ENCODE data around the gene GSN.

Gene GSN

DNA sequence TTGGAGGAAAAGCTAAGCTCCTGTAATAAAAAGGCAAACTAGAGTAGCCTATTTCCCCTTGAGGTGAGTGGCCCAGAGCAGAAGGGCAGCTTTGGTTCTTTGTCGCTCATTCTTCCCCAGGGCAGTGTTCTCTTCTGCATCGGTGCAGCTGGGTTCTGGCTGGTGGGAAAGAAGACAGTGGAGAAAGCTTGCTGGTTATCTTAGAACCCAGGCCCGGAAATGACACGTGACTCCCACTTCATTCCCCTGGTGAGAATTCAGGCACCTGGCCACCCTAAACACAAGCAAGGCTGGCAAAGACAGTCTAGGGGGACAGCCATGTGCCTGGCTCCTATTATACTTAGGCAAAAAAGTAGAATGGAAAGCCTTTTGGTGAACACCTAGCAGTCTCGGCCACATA, 32.5 kb upstream of the GSN start:
- Mint-ChIP-seq H3K27ac (no peak overlapping the region), H3K9me3 (no peaks in the 10 kb centered on the region), H3K4me1 (no peaks in the 10 kb centered on the region), H3K4me3 (no peak overlapping the region), H3K36me3 (peaks cover 52% of the 10 kb centered on the region), H3K27me3 (no peaks in the 10 kb centered on the region)
- DNase-seq (ENCODE audit: low spot score in 2 of 2), result no peak
- no peak for ATAC-seq (ENCODE audit: low read depth)

DNA sequence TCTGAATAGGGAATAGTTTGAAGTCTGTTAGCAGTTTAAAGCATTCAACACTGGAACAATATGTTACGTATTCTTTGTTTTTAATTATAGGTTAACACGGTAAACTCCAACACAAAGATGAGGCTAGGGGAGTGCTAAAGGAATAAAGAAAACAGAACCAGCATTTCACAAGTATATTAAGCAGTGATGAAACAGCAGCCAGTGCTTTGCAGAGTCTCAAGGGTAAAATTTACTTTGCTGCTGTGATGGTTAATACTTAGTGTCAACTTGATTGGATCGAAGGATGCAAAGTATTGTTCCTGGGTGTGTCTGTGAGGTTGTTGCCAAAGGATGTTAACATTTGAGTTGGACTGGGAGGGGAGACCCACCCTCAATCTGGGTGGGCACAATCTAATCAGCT, 30.0 kb upstream of the GSN start:
- Mint-ChIP-seq H3K36me3 (peaks cover 51% of the 10 kb centered on the region), H3K27me3 (no peaks in the 10 kb centered on the region), H3K9me3 (no peaks in the 10 kb centered on the region), H3K4me3 (no peak overlapping the region), H3K4me1 (no peaks in the 10 kb centered on the region), H3K27ac (no peak overlapping the region)
- no peak for ATAC-seq (ENCODE audit: low read depth)
- DNase-seq (ENCODE audit: low spot score in 2 of 2), result no peak

DNA sequence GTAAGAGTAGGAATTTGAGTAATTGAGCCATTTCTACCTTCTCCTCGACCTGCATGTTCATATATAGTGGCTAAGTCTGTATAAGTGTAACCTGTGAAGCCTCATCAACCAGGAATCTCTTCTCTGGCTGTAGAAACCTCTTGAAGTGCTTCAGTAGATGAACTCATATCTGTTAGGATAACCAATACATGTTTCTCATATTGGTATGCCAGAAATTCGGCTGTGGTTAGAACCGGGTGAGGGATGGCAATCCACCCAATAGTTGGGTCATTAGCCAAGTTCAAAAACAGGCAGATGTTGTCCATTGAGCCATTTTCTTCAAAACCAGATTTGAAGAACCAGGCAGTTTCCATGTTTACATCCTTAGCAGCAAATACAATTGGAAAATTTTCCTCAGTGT, 28.9 kb upstream of the GSN start:
- Mint-ChIP-seq H3K36me3 (peaks cover 59% of the 10 kb centered on the region), H3K4me3 (no peak overlapping the region), H3K27ac (no peak overlapping the region), H3K9me3 (peaks cover 5% of the 10 kb centered on the region), H3K27me3 (no peaks in the 10 kb centered on the region), H3K4me1 (no peaks in the 10 kb centered on the region)
- no peak for DNase-seq (ENCODE audit: low spot score in 2 of 2)
- ATAC-seq (ENCODE audit: low read depth), result no peak

DNA sequence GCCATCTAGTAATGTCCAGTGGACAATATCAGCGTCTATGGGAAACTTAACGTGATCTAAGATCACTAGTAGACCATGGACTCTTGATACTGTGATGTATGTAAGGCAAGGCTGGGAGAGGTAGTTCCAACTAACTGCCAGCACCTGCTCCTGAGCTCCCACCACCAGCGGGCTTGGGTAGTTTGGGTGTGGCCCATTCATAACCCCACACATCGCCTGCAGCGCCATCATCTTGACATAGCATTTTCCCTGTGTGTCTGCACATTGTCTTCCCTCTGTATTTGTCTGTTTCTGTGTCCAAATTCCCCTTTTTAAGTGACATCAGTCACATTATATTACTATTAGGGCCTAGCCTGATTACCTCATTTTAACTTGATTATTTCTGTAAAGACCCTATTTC, 28.1 kb upstream of the GSN start:
- Mint-ChIP-seq H3K4me1 (no peaks in the 10 kb centered on the region), H3K36me3 (peaks cover 63% of the 10 kb centered on the region), H3K4me3 (no peak overlapping the region), H3K9me3 (peaks cover 5% of the 10 kb centered on the region), H3K27ac (no peak overlapping the region), H3K27me3 (no peaks in the 10 kb centered on the region)
- DNase-seq (ENCODE audit: low spot score in 2 of 2) (no peak), ATAC-seq (ENCODE audit: low read depth) (no peak)

DNA sequence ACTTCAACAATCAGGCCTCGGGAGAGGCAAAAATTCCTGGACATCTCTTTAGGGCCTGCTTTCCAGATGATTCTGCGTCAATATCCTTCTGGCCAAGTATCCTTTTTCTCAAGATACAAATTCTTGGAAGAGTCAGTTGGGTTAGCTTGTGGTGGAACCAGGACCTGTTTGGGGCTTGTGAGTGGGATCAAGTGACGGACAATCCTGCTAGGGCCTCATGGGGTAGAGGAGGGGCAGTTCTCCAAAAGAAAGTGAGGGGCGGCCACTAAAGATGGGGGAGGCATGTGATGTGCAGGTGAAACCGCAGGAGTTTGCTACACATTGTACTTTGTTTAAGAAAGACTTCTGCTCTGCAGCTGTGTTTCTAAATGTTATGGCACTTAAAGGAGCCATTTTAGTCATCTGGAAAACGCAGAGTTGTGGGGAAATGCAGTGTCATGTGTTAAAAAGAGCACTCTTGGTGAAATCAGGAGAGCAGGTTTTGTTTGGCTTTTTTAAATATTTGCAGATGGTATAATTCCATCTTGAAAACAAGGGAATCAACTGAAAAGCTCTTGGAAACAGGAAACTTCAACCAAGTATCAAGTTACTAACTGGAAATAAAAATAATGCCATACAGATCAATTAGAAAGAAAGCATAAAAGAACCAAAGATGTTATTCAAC, 27.4 kb upstream of the GSN start:
- DNase-seq (ENCODE audit: low spot score in 2 of 2) (no peak), ATAC-seq (ENCODE audit: low read depth) (no peak)
- Mint-ChIP-seq H3K36me3 (peaks cover 58% of the 10 kb centered on the region), H3K27ac (no peak overlapping the region), H3K9me3 (peaks cover 5% of the 10 kb centered on the region), H3K27me3 (no peaks in the 10 kb centered on the region), H3K4me3 (no peak overlapping the region), H3K4me1 (no peaks in the 10 kb centered on the region)

GRCh38 chr9:121242219-121242958, 25.6 kb upstream of the GSN start:
- ATAC-seq (ENCODE audit: low read depth) (no peak), DNase-seq (ENCODE audit: low spot score in 2 of 2) (no peak)
- H3K9me3 Mint-ChIP-seq, result peaks cover 5% of the 10 kb centered on the region
- H3K4me1 Mint-ChIP-seq, result no peaks in the 10 kb centered on the region
- no peaks in the 10 kb centered on the region for H3K27me3 Mint-ChIP-seq
- H3K4me3 Mint-ChIP-seq, result no peak overlapping the region
- H3K27ac Mint-ChIP-seq, result no peak overlapping the region
- H3K36me3 Mint-ChIP-seq, result peaks cover 55% of the 10 kb centered on the region

GRCh38 chr9:121242959-121243346, 25.0 kb upstream of the GSN start:
- ATAC-seq (ENCODE audit: low read depth) (no peak), DNase-seq (ENCODE audit: low spot score in 2 of 2) (no peak)
- H3K9me3 Mint-ChIP-seq, result peaks cover 5% of the 10 kb centered on the region
- H3K4me3 Mint-ChIP-seq, result no peak overlapping the region
- no peak overlapping the region for H3K27ac Mint-ChIP-seq
- H3K36me3 Mint-ChIP-seq, result peaks cover 49% of the 10 kb centered on the region
- no peaks in the 10 kb centered on the region for H3K27me3 Mint-ChIP-seq
- no peaks in the 10 kb centered on the region for H3K4me1 Mint-ChIP-seq

DNA sequence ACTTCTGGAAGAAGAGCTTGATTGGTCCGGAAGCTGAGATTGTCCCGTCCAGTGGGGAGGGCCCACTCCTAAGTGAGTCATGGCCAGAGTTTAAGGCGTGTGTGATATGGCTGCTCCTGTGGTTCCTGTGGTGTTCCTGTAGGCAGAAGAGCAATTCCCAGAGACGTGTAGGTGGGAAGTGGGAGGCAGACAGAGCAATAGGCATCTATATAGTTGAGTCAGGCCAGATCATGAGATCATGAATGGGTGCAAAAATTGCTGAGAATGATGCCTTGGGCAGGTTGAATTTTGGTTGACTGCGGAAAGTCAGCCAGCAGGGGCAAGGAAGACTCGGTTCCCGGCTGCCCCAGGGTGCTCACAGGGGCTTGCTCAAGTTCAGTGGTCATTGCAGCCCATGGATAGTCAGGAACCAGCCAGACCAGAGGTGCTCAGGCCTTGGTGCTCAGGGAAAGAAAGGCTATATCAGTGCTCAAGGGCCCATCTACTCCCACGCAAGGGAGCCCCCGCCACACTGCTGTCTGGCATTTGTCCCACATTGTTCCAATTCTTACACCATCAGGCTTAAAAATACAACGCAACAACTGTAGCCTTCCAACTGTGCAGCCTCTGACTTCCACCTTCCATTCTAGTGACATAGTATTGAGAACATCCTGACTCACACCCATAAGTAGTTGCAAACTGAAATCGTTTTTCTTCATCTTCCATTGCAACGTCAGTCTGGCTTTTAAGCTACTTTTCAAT, 21.0 kb upstream of the GSN start:
- ATAC-seq (ENCODE audit: low read depth) (no peak), DNase-seq (ENCODE audit: low spot score in 2 of 2) (no peak)
- H3K36me3 Mint-ChIP-seq, result peaks cover 36% of the 10 kb centered on the region
- peaks cover 15% of the 10 kb centered on the region for H3K4me1 Mint-ChIP-seq
- H3K27ac Mint-ChIP-seq, result no peak overlapping the region
- H3K27me3 Mint-ChIP-seq, result no peaks in the 10 kb centered on the region
- peaks cover 13% of the 10 kb centered on the region for H3K9me3 Mint-ChIP-seq
- no peak overlapping the region for H3K4me3 Mint-ChIP-seq

DNA sequence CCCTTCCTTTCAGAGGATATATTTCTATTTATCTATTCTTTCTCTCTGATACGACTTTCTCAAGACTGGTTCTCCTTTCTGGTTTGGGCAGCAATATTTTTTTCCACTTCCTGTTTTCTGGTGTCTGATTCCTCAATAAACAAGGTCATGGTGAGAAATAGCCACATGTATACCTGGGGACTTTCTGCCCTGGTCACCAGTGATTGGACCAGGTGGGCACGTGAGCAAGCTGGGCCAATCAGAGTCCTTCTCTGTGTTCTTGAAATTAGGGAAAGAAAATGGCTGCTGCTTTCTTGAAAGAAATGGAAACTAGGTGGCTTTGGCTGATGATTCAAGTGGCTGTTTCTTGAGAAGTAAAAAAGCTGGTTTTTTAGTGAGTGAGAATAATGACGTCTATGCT, 18.4 kb upstream of the GSN start:
- Mint-ChIP-seq H3K9me3 (peaks cover 7% of the 10 kb centered on the region), H3K36me3 (peaks cover 23% of the 10 kb centered on the region), H3K27me3 (no peaks in the 10 kb centered on the region), H3K27ac (peak overlapping the region; percentile 83), H3K4me1 (peaks cover 23% of the 10 kb centered on the region), H3K4me3 (no peak overlapping the region)
- DNase-seq (ENCODE audit: low spot score in 2 of 2) (peak in 1 of 2 donors; percentile 19), ATAC-seq (ENCODE audit: low read depth) (peak; percentile 96)

- no peak overlapping the region for H3K4me3 Mint-ChIP-seq
- no peak for ATAC-seq (ENCODE audit: low read depth)
- H3K27ac Mint-ChIP-seq, result no peak overlapping the region
- peaks cover 14% of the 10 kb centered on the region for H3K36me3 Mint-ChIP-seq
- DNase-seq (ENCODE audit: low spot score in 2 of 2), result no peak
- H3K4me1 Mint-ChIP-seq, result peaks cover 23% of the 10 kb centered on the region
- no peaks in the 10 kb centered on the region for H3K27me3 Mint-ChIP-seq
- H3K9me3 Mint-ChIP-seq, result peaks cover 7% of the 10 kb centered on the region
Measured at GRCh38 chr9:121252104-121252851, 15.7 kb upstream of the GSN start.

- no peak overlapping the region for H3K4me3 Mint-ChIP-seq
- DNase-seq (ENCODE audit: low spot score in 2 of 2), result no peak
- peaks cover 13% of the 10 kb centered on the region for H3K36me3 Mint-ChIP-seq
- no peak overlapping the region for H3K27ac Mint-ChIP-seq
- ATAC-seq (ENCODE audit: low read depth), result no peak
- H3K9me3 Mint-ChIP-seq, result peaks cover 7% of the 10 kb centered on the region
- peaks cover 23% of the 10 kb centered on the region for H3K4me1 Mint-ChIP-seq
- H3K27me3 Mint-ChIP-seq, result no peaks in the 10 kb centered on the region
Measured at GRCh38 chr9:121253162-121253561, 14.8 kb upstream of the GSN start.

DNA sequence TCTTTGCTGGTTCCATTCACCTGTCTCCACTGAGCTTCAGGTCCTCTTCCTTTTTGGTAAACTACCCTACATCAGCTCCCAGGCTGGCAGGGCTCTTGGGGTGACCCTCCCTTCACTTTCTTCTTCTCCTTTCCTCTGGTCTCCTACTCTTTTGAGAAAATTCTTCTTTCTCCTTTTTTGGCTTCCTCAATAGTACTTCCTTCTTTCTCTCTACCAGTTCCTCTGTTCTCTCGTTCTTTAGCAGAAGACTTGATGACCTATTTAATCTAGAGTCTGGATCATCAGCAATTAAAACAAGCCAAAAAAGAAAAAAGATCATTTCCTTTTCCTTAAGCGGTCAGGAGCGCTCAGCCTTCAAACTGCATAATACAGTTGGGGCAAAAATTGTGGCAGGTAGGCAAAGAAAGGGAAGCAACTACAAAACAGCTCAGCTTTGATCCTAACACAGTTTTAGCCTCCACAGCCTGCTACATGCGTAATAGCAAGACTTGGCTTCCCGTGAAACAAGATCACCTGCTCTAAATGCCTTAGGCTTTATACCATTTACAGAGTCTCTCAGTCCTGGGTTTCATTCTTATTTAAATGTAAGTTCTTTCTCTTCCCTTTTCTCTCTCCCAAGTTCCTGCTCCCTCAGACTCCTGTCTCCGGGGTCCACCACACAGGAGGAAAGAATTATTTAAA, 14.0 kb upstream of the GSN start:
- no peak for DNase-seq (ENCODE audit: low spot score in 2 of 2)
- Mint-ChIP-seq H3K9me3 (no peaks in the 10 kb centered on the region), H3K4me3 (no peak overlapping the region), H3K4me1 (peaks cover 15% of the 10 kb centered on the region), H3K27ac (no peak overlapping the region), H3K36me3 (peaks cover 8% of the 10 kb centered on the region), H3K27me3 (no peaks in the 10 kb centered on the region)
- ATAC-seq (ENCODE audit: low read depth), result no peak

- DNase-seq (ENCODE audit: low spot score in 2 of 2) (no peak), ATAC-seq (ENCODE audit: low read depth) (no peak)
- Mint-ChIP-seq H3K4me1 (no peaks in the 10 kb centered on the region), H3K27ac (no peak overlapping the region), H3K36me3 (peaks cover 5% of the 10 kb centered on the region), H3K4me3 (no peak overlapping the region), H3K9me3 (no peaks in the 10 kb centered on the region), H3K27me3 (no peaks in the 10 kb centered on the region)
Measured at GRCh38 chr9:121259498-121259897, 8.5 kb upstream of the GSN start.
